Ecto neural progenitor cell (in vitro differentiated cells): ENCODE data around the gene NPR2.

Experiments
- DNase-seq: peaks from one replicate; pipeline ENCODE4 v3.0.0-alpha.2; 2018; ENCODE audit warnings: low spot score

Gene NPR2

GRCh38 chr9:35800530-35800929, 9.1 kb downstream of the NPR2 start:
- DNase-seq: no peak

GRCh38 chr9:35801328-35802128, 10.1 kb downstream of the NPR2 start:
- no peak for DNase-seq

- DNase-seq: no peak
Observed at GRCh38 chr9:35806101-35806500, 14.7 kb downstream of the NPR2 start.

GRCh38 chr9:35808433-35808832, 17.0 kb downstream of the NPR2 start:
- DNase-seq: no peak

- DNase-seq: no peak
Observed at GRCh38 chr9:35810122-35810521, 18.7 kb downstream of the NPR2 start.

GRCh38 chr9:35811381-35812024, 20.1 kb downstream of the NPR2 start:
- no peak for DNase-seq

GRCh38 chr9:35812025-35812602, 20.7 kb downstream of the NPR2 start, which contains the start of gene SPAG8:
Gene SPAG8 (minus strand): TSS chr9:35812262. CDS start chr9:35812147, 115 bp downstream.
- DNase-seq: peak; percentile 93

GRCh38 chr9:35813434-35814105, 22.2 kb downstream of the NPR2 start:
- no peak for DNase-seq

- DNase-seq: peak; percentile 87
Observed at GRCh38 chr9:35814106-35814840, 22.9 kb downstream of the NPR2 start.

- peak; percentile 97 for DNase-seq
Observed at GRCh38 chr9:35814841-35815543, 23.6 kb downstream of the NPR2 start, which contains the start of gene HINT2. Gene HINT2 (minus strand): TSS chr9:35815042. CDS start chr9:35814979, 63 bp downstream.

- DNase-seq: no peak
Observed at GRCh38 chr9:35816708-35817107, 25.3 kb downstream of the NPR2 start.

- no peak for DNase-seq
Observed at GRCh38 chr9:35818341-35818740, 26.9 kb downstream of the NPR2 start.

GRCh38 chr9:35820076-35820475, 28.7 kb downstream of the NPR2 start:
- DNase-seq: no peak

GRCh38 chr9:35822926-35823325, 31.5 kb downstream of the NPR2 start:
- no peak for DNase-seq

GRCh38 chr9:35826071-35826701, 34.8 kb downstream of the NPR2 start:
- no peak for DNase-seq

GRCh38 chr9:35827486-35827885, 36.1 kb downstream of the NPR2 start:
- DNase-seq: no peak

- peak; percentile 89 for DNase-seq
Observed at GRCh38 chr9:35828716-35829083, 37.3 kb downstream of the NPR2 start, which contains the start of gene FAM221B. Gene FAM221B (minus strand): TSS chr9:35828732. CDS start chr9:35826161, 2,571 bp downstream.

- peak; percentile 97 for DNase-seq
Observed at GRCh38 chr9:35829084-35829763, 37.8 kb downstream of the NPR2 start, which contains the start of gene TMEM8B. Gene TMEM8B (plus strand): TSS chr9:35829228. CDS start chr9:35829448, 220 bp downstream.

GRCh38 chr9:35829764-35830096, 38.3 kb downstream of the NPR2 start:
- no peak for DNase-seq

GRCh38 chr9:35831040-35831439, 39.6 kb downstream of the NPR2 start:
- no peak for DNase-seq
